Hepatocyte (in vitro differentiated cells): Measurements from ENCODE around the gene RTN4RL2.

Experiments
- EZH2 ChIP-seq: fragments of 200-600 bp; sonication (generic); IDR thresholded peaks from 2 replicates; pipeline ENCODE4 v1.6.1; 2016; ENCODE audit warnings: antibody characterized with exemption, mild to moderate bottlenecking, borderline replicate concordance
- EZH2phosphoT487 ChIP-seq: fragments of 200-600 bp; sonication (generic); IDR thresholded peaks from one replicate; pipeline ENCODE4 v1.6.1; 2018; ENCODE audit warnings: antibody characterized with exemption, mild to moderate bottlenecking, low read depth, moderate library complexity; ENCODE audit not compliant: unreplicated experiment, severe bottlenecking

DNA sequence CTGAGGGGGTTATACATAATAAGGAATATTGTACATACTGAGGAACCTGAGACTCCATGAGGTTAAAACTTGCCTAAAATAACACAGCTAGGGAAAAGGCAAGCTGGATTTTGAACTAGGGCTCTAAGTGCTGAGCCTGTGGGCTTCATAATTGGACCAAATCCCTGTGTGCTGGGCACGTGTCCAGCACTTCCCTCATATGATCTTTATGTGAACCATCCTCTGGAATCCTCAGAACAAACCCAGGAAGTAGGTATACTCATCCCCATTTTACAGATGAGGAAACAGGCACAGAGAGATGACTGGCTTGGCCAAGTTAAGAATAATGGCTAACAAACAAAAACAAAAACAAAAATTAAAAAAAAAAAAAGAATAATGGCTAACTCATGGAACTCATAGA, 14.9 kb downstream of the RTN4RL2 start:
- no peak for TF ChIP-seq EZH2phosphoT487
- no peak for TF ChIP-seq EZH2
